NOMO-1 (cell line): ENCODE results near the gene PAQR7.

Experiments
- DNase-seq, 2 experiments: peaks; one replicate each; lab custom pipeline; 2025; ENCODE audit not compliant: unreplicated experiment in 2 of 2; lab: John Stamatoyannopoulos, UW

Gene PAQR7, protein sequence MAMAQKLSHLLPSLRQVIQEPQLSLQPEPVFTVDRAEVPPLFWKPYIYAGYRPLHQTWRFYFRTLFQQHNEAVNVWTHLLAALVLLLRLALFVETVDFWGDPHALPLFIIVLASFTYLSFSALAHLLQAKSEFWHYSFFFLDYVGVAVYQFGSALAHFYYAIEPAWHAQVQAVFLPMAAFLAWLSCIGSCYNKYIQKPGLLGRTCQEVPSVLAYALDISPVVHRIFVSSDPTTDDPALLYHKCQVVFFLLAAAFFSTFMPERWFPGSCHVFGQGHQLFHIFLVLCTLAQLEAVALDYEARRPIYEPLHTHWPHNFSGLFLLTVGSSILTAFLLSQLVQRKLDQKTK

DNA sequence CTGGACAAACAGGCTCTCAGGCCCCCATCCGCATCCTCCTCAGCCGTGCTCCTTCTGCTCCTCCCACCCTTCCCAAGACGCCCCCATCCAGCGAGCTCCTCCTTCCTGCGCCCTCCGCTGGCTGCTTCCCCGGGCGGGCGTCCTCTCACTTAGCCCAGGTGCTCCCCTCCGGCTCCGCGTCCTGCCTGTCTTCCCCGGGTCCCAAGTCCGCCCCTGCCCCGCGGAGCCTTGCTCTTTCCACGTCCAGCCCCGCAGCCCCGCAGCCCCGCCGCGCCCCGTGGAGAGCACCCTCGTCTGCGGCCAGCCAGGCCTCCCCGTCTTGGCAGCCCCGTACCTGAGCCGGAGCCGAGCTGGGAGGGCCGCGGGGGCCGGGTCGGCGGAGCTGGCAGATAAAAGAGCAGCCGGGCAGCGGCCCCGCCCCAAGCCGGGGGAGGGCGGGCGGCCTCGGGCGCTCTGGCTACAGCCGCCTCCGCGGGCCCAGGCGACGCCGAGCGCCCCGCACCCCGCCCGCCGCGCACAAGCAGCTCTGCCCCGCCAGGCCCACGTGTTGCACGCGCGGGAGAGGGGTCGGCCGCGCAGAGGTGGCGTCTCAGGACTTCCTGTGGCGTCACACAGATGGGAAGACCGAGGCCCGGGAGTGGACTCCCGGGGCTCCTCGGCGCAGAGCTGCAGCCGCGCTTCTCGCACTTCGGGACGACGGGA lies at the start of gene PAQR7:
PAQR7 (minus strand) TSS at position 555 of the 702 bp plus-strand sequence. CDS start 11,869 bp downstream, outside the sequence.
- peak; percentile 60 to 81 for DNase-seq

- DNase-seq = peak in 1 of 2 experiments; percentile 9
These were observed 48.9 kb upstream of the PAQR7 start for GRCh38 chr1:25924454-25924853.

- peak; percentile 53 to 54 for DNase-seq
These were observed 47.6 kb upstream of the PAQR7 start for GRCh38 chr1:25922971-25923552.

DNA sequence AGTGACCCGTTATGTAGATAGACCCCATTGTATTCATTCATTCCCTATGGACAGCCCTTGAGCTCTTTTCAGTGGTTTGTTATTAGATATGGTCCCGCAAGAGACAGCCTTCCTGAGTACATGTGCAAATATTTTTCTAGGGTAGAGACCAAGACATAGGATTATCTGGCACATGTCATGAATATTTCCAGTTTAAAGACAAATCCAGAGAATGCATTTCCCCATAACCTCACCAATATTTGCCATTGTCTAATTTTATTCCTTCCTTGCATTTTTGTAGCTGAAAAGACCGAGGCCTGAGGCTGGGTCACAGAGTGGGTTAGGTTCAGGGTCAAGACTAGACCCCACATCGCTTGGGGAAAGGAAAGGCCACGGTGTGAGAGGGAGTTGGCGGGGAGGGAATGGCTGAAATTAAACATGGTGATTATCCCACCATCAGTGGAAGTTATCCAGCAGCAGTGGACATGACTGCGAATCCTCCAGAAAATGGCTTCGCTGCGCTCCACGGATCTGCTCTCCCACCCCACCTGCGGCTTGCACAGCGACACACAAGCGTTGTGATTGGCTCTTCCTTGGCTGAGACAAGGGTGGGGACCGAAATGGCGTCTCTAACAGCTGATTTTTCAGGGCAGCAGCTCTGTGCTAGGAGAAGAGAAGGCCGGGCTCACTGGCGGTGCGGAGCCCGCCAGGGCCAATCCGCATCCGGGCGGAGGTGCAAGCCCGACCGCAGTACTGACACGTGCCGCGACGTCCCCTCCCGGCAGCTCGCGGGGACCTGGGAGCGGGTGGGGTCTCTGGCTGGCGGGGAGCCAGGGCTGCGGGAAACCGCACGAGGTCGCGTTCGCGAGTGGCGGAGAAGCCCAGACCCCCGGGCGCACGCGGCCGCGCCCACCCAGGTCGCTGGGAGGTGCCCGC lies 46.8 kb upstream of the PAQR7 start:
- peak; percentile 48 to 76 for DNase-seq

DNA sequence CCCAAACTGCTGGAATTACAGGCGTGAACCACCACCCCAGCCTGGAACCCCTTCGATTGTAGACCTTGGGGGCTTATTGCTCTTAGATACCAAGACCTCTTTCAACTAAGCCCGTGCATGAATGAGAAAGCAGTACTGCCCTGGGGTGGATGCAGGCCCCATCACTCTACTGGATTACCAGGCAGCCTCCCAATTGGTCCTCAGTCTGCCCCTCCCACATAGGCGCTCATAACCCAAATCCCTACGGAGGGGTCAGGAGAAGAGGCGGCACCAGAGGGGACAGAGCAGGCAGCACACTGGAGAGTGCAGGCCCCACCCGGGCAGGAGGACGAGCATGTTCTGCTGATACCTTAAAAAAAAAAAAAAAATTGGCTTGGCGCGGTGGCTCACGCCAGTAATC lies 43.1 kb upstream of the PAQR7 start:
- no peak for DNase-seq

GRCh38 chr1:25917996-25918395 lies 42.5 kb upstream of the PAQR7 start:
- DNase-seq = no peak

DNA sequence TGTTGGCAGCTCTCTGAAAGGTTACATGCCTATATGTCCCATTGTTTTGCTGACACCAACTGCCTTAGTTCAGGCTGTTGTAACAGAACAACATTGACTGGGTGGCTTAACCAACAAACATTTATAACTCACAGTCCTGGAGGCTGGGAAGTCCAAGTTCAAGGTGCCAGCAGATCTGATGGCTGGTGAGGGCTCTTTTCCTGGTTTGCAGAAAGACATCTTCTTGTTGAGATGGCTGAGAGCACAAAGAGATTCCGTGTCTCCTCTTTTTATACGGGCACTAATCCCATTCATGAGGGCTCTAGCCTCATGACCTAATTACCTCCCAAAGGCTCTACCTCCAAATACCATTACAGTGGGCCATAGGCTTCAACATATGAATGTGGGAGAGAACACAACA lies 41.0 kb upstream of the PAQR7 start:
- DNase-seq = no peak

DNA sequence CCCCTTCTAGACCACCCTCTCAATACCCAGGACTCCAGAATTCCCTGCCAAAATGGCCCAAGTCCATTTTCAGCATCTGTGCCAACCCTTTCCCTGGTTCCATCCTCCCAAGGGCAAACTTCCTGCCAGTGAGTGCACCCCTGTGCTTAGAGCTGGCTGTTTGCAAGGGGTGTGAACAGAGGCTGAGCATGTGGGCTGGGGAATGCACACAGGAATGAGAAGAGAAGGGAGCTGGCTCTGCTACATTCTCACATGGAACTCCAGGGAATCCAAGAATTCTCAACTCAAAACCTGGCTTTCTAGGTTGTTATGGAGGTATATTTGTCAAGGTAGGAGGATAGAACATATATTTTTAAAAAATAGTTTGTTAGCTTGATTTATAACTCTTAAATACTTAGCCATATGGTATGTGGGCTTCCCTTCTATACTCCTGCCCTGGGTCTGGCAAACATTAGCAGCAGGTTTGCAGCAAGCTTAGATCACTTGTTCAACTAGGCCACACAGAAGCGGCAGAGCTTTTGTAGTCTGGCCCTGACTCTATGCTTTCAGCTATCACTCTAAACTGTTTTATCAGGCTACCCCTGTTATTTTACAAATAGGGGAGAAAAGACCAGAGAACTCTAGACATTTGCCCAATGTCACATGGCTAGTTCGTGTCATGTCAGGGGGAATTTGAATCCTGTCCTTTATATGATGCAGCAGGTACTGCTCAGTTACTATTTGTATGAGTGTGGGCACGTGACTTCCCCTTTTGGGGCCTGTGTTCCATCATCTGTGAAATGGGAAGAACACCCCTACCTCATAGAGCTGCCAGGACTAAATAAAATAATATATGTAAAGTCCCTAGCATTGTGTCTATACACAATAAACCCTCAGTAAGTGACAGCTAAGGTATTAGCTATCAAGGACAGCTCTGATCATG lies 38.8 kb upstream of the PAQR7 start:
- no peak for DNase-seq

DNA sequence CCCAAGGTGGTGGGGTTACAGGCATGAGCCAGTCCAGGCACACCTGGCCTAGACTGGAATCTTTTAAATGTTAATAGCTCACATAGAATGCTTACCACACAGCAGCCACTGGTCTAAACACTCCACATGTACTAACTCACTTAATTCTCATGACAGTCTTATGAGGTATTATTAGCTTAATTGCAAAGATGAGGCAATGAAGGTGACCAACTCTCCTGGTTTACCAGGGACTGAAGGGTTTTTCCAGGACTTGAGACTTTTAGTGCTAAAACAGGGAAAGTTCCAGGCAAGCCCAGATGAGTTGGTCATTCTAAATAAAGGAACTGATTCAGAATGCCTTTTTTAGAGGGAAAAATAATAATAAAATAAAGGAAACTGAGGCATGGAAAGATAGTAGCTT lies 37.7 kb upstream of the PAQR7 start:
- no peak for DNase-seq

- no peak for DNase-seq
These were observed 36.7 kb upstream of the PAQR7 start for GRCh38 chr1:25912076-25912831.

DNA sequence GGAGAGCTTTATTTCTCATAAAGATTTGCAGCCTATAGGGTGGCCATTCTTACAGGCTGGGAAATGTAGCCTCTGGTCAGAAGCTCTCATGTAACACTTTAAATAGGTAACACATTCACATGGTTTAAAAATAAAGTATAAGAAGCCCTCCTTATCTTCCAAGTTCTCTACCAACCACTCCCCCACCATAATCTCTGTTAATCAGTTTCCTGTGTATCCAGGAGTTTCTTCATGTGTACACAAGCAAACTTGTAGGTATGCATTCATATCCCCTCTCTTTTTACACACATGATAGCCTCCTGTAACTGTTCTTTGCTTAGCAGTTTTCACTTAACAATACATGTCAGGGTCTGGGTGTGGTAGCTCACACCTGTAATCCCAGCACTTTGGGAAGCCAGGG lies 35.7 kb upstream of the PAQR7 start:
- no peak for DNase-seq

DNA sequence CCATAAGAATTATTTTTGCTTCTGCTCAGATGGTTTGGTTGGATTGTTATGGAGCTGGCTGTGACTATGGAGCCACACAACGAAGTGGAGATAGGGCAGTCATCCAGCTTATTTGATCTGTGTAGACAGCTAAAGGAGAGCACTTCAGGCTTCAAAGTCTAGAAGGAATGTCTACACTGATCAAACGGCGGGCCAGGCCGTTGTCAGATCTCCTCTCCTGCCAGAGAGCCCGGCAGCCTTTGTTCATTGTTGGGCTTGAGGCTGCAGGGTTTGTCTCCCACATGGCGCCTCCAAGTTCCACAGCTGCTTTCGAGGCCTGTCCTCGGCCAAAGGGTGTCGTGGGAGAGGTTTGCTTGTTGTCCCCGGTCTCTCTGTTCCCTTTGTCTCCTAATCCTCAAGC lies 33.5 kb upstream of the PAQR7 start:
- DNase-seq = no peak

DNA sequence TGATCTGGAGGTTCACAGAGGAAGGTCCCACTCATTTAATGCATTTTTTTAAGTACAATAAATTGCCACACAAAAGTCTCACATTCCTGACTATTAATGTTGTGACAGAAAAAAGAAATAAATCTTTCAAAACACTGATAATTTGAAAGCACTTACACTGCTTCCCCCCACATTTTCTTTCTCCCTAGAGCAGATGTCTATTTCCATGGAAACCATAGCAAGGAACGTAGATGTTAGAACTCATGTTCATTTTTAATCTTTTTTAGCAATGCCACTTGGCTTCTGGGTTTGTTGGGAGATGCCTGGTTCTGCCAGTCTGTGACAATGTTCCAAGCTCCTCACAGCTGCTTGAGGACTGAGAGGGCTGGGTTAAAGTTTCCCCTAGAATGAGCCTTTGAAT lies 32.7 kb upstream of the PAQR7 start:
- no peak for DNase-seq

GRCh38 chr1:25907601-25908000 lies 32.1 kb upstream of the PAQR7 start:
- DNase-seq = no peak

DNA sequence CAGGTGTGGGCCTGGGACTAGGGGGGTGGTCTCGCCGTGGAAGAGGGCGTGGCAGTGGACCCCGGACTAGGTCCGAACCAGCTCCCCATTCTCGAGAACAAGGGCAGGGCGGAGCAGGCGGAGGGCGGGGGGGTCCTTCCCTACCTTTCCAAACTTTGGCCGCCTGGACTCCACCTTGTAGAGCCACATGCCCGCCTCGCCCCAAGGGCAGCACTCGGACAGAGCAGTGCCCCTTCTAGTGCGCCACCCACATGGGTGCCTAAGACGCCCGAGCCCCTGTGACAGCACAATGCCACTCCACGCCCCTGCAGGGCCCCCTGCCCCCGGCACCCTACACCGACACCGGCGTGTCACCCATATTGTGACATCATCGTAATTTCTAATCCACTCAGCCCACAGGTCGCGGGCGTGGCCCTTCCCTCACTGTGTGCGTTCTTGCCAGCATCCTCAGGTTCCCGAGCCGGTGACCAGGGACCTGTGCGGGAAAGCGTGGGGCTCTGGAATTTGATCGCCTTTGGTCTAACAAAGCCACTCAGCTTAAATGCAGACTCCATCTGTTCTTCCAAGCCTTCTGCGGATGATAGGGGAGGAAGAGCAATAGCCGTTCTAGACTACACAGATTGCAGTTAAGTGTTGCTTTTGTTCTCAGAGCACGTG lies 31.3 kb upstream of the PAQR7 start:
- no peak for DNase-seq

DNA sequence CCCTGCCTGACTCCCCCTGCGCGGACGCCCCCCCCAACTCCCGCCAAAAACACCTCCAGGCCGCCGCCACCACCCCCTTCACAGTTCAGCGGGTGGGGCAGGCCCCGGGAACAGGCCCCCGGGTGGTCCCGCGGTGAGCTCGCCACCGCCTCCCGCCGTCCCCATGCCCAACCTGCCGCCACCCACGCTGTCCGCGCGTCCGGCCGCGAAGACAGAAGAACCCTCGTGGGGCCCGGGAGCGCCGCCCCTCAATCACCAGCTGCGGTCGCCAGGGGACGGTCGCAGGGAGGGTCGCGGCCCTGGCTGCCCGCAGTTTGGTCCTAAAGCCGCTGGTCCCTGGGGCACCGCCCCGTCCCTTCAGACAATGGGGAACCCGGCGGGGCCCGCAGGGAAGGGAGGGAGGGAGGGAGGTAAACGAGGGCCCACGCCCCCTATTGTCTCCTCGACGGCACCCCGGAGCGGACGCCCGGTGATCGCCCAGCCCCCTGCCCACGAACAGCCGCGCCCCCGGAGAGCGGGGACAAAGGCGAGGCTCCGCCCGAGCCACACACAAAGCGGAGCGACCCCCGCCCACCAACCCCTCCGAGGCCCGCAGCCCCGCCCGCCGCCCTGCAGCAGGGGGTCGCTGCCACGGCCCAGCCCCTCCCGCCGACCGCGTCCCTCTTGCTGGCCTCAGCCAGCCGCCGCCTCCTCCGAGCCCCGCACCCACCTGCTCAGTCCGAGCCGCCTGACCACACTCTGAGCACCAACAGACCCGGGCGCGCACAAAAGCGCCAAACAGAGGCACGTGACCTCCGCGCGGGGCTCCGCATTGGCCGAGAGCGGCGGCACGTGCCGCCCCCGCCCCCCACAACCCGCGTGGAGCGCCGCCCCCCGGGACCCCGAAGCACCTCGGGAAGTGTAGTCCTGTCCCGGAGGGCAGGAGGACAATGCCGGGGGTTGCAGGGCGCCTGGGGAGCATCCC lies 30.5 kb upstream of the PAQR7 start, which contains the start of gene STMN1:
STMN1 (minus strand) TSS at position 740 of the 964 bp plus-strand sequence. CDS start 1,743 bp downstream, outside the sequence.
- peak; percentile 87 to 96 for DNase-seq

GRCh38 chr1:25904943-25905679 lies 29.6 kb upstream of the PAQR7 start:
- peak; percentile 77 to 92 for DNase-seq
